ENCODE results near the gene RESP18.

DNA sequence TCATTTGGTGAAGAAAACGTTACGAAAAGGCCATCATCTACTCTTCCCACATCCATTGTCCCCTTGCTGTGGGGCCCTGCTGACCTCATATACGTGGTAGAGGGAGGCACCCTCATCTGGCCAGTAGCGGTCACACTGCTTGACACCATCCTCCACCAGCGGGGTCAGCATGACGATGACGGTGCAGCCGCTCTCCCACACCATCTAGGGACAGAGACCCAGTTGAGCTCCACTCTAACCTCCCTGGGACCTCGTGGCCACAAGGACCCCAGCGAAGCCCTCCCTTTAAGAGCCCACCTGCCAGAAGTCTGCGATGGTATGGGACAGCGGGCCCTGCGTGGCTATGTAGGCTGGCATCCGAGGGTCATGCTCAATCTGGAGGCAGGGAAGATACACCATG is 36.4 kb downstream of the RESP18 start:
- TF ChIP-seq, protein P1, sequence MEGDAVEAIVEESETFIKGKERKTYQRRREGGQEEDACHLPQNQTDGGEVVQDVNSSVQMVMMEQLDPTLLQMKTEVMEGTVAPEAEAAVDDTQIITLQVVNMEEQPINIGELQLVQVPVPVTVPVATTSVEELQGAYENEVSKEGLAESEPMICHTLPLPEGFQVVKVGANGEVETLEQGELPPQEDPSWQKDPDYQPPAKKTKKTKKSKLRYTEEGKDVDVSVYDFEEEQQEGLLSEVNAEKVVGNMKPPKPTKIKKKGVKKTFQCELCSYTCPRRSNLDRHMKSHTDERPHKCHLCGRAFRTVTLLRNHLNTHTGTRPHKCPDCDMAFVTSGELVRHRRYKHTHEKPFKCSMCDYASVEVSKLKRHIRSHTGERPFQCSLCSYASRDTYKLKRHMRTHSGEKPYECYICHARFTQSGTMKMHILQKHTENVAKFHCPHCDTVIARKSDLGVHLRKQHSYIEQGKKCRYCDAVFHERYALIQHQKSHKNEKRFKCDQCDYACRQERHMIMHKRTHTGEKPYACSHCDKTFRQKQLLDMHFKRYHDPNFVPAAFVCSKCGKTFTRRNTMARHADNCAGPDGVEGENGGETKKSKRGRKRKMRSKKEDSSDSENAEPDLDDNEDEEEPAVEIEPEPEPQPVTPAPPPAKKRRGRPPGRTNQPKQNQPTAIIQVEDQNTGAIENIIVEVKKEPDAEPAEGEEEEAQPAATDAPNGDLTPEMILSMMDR (IDR thresholded peaks at IDR 0.05) = no peak
- TF ChIP-seq EZH2 (IDR thresholded peaks at IDR 0.05) = no peak
- no peak for TF ChIP-seq EZH2phosphoT487 (IDR thresholded peaks at IDR 0.05)

Measured in neural progenitor cell (in vitro differentiated cells).